AG09309 (cell line): ENCODE results near the gene CHTF18.

Experiments
- DNase-seq: peaks from one replicate; pipeline ENCODE4 v3.0.0-alpha.2; 2010; ENCODE audit warnings: low read depth
- H3K4me3 ChIP-seq: 2 replicates; pipeline ENCODE4 v1.5.1; 2011; ENCODE audit warnings: mild to moderate bottlenecking, low read depth, low read length, moderate library complexity; ENCODE audit not compliant: control insufficient read depth
- CTCF ChIP-seq: IDR thresholded peaks from 2 replicates; pipeline ENCODE4 v1.5.1; 2011; ENCODE audit warnings: mild to moderate bottlenecking, low read depth, low read length, inconsistent platforms; ENCODE audit not compliant: insufficient read depth, control insufficient read depth; ENCODE audit errors: missing control alignments

Gene CHTF18

DNA sequence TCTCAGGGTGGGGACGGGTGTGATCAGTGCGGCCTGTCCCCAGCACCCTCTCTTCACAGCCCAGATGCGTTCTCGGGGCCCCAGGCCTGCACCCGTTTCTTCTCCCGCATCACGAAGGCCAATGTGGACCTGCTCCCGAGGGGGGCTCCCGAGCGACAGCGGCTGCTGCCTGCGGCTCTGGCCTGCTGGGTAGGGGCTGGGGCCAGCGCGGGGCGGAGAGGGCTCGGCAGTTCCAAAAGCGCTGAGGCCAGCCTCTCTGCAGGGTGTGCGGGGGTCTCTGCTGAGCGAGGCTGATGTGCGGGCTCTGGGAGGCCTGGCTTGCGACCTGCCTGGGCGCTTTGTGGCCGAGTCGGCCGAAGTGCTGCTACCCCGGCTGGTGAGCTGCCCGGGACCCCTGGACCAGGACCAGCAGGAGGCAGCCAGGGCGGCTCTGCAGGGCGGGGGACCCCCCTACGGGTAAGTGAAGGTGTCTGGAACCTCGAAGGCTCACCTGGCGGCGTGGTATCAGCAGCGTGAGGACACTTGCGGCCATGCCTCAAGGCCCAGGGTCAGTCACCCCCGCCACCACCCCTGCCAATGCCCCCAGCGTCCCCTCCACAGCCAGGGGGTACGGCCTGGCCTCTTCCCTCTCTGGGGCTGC is 23.5 kb upstream of the CHTF18 start:
- DNase-seq = no peak
- H3K4me3 ChIP-seq = no peak overlapping the region
- TF ChIP-seq CTCF = no peak

DNA sequence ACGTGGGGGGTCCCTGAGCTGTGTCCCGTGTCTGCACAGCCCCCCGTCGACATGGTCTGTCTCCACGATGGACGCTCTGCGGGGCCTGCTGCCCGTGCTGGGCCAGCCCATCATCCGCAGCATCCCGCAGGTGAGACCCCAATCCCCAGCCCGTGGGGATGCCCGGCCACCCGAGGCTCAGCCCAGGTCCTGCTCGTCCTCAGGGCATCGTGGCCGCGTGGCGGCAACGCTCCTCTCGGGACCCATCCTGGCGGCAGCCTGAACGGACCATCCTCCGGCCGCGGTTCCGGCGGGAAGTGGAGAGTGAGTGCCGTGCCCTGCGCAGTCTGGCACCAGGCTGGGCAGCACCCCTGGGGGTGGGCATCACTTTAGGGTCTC is 22.9 kb upstream of the CHTF18 start:
- no peak overlapping the region for H3K4me3 ChIP-seq
- DNase-seq = no peak
- no peak for TF ChIP-seq CTCF

GRCh38 chr16:766008-766819 is 22.2 kb upstream of the CHTF18 start:
- TF ChIP-seq CTCF = no peak
- no peak for DNase-seq
- H3K4me3 ChIP-seq = no peak overlapping the region

DNA sequence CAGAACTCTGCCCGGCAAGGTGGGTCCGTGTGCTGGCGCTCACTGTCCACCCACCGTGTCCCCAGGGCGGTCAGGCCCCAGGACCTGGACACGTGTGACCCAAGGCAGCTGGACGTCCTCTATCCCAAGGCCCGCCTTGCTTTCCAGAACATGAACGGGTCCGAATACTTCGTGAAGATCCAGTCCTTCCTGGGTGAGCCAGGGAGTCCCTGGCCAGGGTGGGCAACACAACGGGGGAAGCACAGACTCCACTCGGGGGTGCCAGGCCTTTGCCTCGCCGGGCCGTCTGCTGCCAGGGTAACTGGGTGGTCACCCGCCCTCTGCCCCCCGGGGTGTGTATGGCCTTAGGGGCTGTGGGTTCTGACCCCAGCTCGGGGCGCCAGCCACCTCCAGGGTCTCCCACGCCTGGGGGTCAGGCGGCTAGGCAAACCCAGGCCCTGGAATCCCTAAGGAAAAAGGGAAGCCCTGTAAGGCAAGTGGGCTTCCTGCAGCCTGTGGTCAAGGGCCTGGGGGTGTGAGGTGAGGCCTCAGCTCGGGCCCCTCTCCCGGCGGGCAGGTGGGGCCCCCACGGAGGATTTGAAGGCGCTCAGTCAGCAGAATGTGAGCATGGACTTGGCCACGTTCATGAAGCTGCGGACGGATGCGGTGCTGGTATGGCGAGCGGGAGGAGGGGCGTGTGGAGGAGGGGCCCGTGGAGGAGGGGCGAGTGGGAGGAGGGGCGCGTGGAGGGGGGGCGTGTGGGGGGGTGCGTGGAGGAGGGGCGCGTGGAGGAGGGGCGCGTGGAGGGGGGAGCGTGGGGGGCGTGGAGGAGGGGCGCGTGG is 21.4 kb upstream of the CHTF18 start:
- no peak for TF ChIP-seq CTCF
- H3K4me3 ChIP-seq = no peak overlapping the region
- no peak for DNase-seq

- TF ChIP-seq CTCF = no peak
- no peak for DNase-seq
- no peak overlapping the region for H3K4me3 ChIP-seq
These were observed 20.6 kb upstream of the CHTF18 start for GRCh38 chr16:767743-768235.

DNA sequence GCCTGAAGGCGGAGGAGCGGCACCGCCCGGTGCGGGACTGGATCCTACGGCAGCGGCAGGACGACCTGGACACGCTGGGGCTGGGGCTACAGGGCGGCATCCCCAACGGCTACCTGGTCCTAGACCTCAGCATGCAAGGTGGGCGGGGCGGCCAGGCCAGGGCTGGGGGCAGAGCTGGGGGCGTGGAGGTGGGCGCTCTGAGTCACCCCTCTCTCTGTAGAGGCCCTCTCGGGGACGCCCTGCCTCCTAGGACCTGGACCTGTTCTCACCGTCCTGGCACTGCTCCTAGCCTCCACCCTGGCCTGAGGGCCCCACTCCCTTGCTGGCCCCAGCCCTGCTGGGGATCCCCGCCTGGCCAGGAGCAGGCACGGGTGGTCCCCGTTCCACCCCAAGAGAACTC is 20.0 kb upstream of the CHTF18 start:
- no peak for DNase-seq
- TF ChIP-seq CTCF = no peak
- no peak overlapping the region for H3K4me3 ChIP-seq
